Measurements from ENCODE around the gene KHK.

Gene KHK

DNA sequence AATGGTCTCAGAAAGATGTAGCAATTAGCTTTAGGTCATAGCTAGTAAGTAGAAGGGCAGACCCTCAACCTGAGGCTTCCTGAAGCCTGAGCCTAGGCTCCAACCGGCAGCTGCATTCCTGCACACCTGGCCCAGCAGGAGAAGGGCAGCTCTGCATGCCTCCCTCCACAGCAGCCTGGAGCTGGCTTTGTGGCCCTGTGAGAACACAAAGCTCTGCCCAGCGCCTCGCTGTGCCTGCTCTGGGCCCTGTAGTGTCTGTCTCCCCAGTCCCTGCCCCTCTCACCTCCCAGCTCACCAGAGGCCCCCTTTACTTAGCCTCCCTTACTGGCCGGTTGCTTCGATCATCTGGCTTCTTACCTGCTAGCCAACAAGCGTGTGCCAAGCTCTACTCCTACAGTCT, 47.1 kb upstream of the KHK start:
- no peaks in the 10 kb centered on the region for H4K20me1 ChIP-seq (ENCODE audit: control insufficient read depth, insufficient read depth, low read depth, low read length)
- peaks cover 11% of the 10 kb centered on the region for H3K79me2 ChIP-seq (ENCODE audit: control insufficient read depth, low read length)
- no peak overlapping the region for H3K4me2 ChIP-seq (ENCODE audit: low read length)
- H3K4me3 ChIP-seq (ENCODE audit: low read length): no peak overlapping the region
- H3K4me1 ChIP-seq (ENCODE audit: control insufficient read depth, low read length): peaks cover 24% of the 10 kb centered on the region
- H3F3A ChIP-seq (ENCODE audit: control insufficient read depth, insufficient read depth): peaks cover 6% of the 10 kb centered on the region; the same call in 1 of the 2 replicates
- no peak overlapping the region for H3K27ac ChIP-seq (ENCODE audit: low read depth, low read length)
- H3K27me3 ChIP-seq (ENCODE audit: control insufficient read depth, low read length): no peaks in the 10 kb centered on the region
- TF ChIP-seq, protein P1, sequence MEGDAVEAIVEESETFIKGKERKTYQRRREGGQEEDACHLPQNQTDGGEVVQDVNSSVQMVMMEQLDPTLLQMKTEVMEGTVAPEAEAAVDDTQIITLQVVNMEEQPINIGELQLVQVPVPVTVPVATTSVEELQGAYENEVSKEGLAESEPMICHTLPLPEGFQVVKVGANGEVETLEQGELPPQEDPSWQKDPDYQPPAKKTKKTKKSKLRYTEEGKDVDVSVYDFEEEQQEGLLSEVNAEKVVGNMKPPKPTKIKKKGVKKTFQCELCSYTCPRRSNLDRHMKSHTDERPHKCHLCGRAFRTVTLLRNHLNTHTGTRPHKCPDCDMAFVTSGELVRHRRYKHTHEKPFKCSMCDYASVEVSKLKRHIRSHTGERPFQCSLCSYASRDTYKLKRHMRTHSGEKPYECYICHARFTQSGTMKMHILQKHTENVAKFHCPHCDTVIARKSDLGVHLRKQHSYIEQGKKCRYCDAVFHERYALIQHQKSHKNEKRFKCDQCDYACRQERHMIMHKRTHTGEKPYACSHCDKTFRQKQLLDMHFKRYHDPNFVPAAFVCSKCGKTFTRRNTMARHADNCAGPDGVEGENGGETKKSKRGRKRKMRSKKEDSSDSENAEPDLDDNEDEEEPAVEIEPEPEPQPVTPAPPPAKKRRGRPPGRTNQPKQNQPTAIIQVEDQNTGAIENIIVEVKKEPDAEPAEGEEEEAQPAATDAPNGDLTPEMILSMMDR (IDR thresholded peaks at IDR 0.05; ENCODE audit: low read depth, low read length, poor library complexity, severe bottlenecking): no peak
- TF ChIP-seq EZH2phosphoT487 (IDR thresholded peaks at IDR 0.05; ENCODE audit: borderline replicate concordance, low read length): no peak
- H3K36me3 ChIP-seq (ENCODE audit: control insufficient read depth, low read length): peaks cover 78% of the 10 kb centered on the region
- no peaks in the 10 kb centered on the region for H3K9me2 ChIP-seq (replicated peaks; ENCODE audit: control insufficient read depth, low read length)
- H3K9me3 ChIP-seq (ENCODE audit: control insufficient read depth, insufficient read depth, low read length): no peaks in the 10 kb centered on the region

DNA sequence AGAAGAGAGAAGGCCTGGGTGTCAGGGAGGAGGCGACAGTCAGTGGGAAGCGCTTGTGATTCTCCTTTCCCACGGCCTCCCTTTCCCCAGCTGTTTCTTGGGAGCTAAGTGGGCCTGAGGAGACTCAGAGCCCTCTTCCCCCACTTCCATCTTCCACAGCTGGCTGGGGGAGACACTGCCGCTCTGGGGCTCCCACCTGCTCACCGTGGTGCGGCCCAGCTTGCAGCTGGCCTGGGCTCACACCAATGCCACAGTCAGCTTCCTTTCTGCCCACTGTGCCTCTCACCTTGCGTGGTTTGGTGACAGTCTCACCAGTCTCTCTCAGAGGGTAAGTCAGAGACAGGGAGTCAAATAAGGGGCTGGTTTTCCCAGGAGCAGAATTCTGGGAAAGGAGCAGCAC, 46.7 kb upstream of the KHK start:
- Histone ChIP-seq H3K27ac (ENCODE audit: low read depth, low read length) (no peak overlapping the region), H3K4me1 (ENCODE audit: control insufficient read depth, low read length) (peaks cover 24% of the 10 kb centered on the region), H3K9me2 (replicated peaks; ENCODE audit: control insufficient read depth, low read length) (no peaks in the 10 kb centered on the region), H3K9me3 (ENCODE audit: control insufficient read depth, insufficient read depth, low read length) (no peaks in the 10 kb centered on the region), H3K36me3 (ENCODE audit: control insufficient read depth, low read length) (peaks cover 77% of the 10 kb centered on the region), H3K79me2 (ENCODE audit: control insufficient read depth, low read length) (peaks cover 6% of the 10 kb centered on the region), H4K20me1 (ENCODE audit: control insufficient read depth, insufficient read depth, low read depth, low read length) (no peaks in the 10 kb centered on the region), H3F3A (ENCODE audit: control insufficient read depth, insufficient read depth) (peaks cover 6% of the 10 kb centered on the region; the same call in 1 of the 2 replicates), H3K4me3 (ENCODE audit: low read length) (no peak overlapping the region), H3K4me2 (ENCODE audit: low read length) (no peak overlapping the region), H3K27me3 (ENCODE audit: control insufficient read depth, low read length) (no peaks in the 10 kb centered on the region)
- TF ChIP-seq, protein P1 (IDR thresholded peaks at IDR 0.05; ENCODE audit: low read depth, low read length, poor library complexity, severe bottlenecking): no peak
- TF ChIP-seq EZH2phosphoT487 (IDR thresholded peaks at IDR 0.05; ENCODE audit: borderline replicate concordance, low read length): no peak

DNA sequence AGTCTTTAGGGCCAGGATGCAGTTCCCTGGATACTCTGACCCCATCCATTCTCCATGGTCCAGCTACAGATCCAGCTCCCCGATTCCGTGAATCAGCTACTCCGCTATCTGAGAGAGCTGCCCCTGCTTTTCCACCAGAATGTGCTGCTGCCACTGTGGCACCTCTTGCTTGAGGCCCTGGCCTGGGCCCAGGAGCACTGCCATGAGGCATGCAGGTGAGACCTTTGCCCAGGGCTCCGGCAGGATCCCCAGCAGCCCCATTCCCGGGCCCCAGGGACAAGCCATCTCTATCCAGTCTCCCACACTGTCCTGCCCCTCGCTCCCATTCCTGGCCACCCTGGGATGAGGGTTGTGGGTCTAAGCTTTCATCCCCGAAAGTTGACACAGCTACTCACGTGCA, 46.3 kb upstream of the KHK start:
- TF ChIP-seq, protein P1 (IDR thresholded peaks at IDR 0.05; ENCODE audit: low read depth, low read length, poor library complexity, severe bottlenecking): no peak
- TF ChIP-seq EZH2phosphoT487 (IDR thresholded peaks at IDR 0.05; ENCODE audit: borderline replicate concordance, low read length): no peak
- H3K36me3 ChIP-seq (ENCODE audit: control insufficient read depth, low read length): peaks cover 73% of the 10 kb centered on the region
- H3K4me3 ChIP-seq (ENCODE audit: low read length): no peak overlapping the region
- H3F3A ChIP-seq (ENCODE audit: control insufficient read depth, insufficient read depth): peaks cover 8% of the 10 kb centered on the region
- no peaks in the 10 kb centered on the region for H4K20me1 ChIP-seq (ENCODE audit: control insufficient read depth, insufficient read depth, low read depth, low read length)
- no peaks in the 10 kb centered on the region for H3K9me2 ChIP-seq (replicated peaks; ENCODE audit: control insufficient read depth, low read length)
- H3K4me2 ChIP-seq (ENCODE audit: low read length): no peak overlapping the region
- H3K27ac ChIP-seq (ENCODE audit: low read depth, low read length): no peak overlapping the region
- H3K4me1 ChIP-seq (ENCODE audit: control insufficient read depth, low read length): peaks cover 24% of the 10 kb centered on the region
- H3K9me3 ChIP-seq (ENCODE audit: control insufficient read depth, insufficient read depth, low read length): no peaks in the 10 kb centered on the region
- H3K79me2 ChIP-seq (ENCODE audit: control insufficient read depth, low read length): peaks cover 2% of the 10 kb centered on the region; the same call in 1 of the 2 replicates
- no peaks in the 10 kb centered on the region for H3K27me3 ChIP-seq (ENCODE audit: control insufficient read depth, low read length)

All from DOHH2 (cell line).